GM19239 (cell line): ENCODE results near the gene DAPK1.

Source experiments
- DNase-seq: peaks from one replicate; pipeline ENCODE4 v3.0.0; 2011; ENCODE audit warnings: low spot score; ENCODE audit not compliant: insufficient read length
- FAIRE-seq: peaks from 2 replicates; lab custom pipeline; 2011; peaks lifted over from hg19 to GRCh38; lab: Jason Lieb, UNC

Gene DAPK1

GRCh38 chr9:87674565-87675299 lies 177.1 kb downstream of the DAPK1 start:
- FAIRE-seq, result no peak

GRCh38 chr9:87675906-87676515 lies 178.3 kb downstream of the DAPK1 start:
- no peak for DNase-seq
- FAIRE-seq, result no peak

More at GRCh38 chr9:87674565-87675299, 177.1 kb downstream of the DAPK1 start:
- DNase-seq, result no peak

GRCh38 chr9:87676976-87677775 lies 179.5 kb downstream of the DAPK1 start:
- no peak for DNase-seq
- no peak for FAIRE-seq

- FAIRE-seq, result no peak
- no peak for DNase-seq
Measured at GRCh38 chr9:87677776-87678587, 180.3 kb downstream of the DAPK1 start.

GRCh38 chr9:87678650-87679355 lies 181.1 kb downstream of the DAPK1 start:
- FAIRE-seq, result peak; percentile 64
- peak; percentile 31 for DNase-seq

- no peak for FAIRE-seq
- no peak for DNase-seq
Measured at GRCh38 chr9:87681271-87682061, 183.8 kb downstream of the DAPK1 start.

- FAIRE-seq (no peak), DNase-seq (no peak)
Measured at GRCh38 chr9:87682085-87682484, 184.4 kb downstream of the DAPK1 start.

GRCh38 chr9:87682618-87683017 lies 185.0 kb downstream of the DAPK1 start:
- no peak for DNase-seq

GRCh38 chr9:87683751-87684626 lies 186.3 kb downstream of the DAPK1 start:
- no peak for DNase-seq
- no peak for FAIRE-seq

More at GRCh38 chr9:87682618-87683017, 185.0 kb downstream of the DAPK1 start:
- FAIRE-seq, result no peak

GRCh38 chr9:87684627-87685219 lies 187.1 kb downstream of the DAPK1 start:
- DNase-seq, result no peak

GRCh38 chr9:87685441-87685840 lies 187.8 kb downstream of the DAPK1 start:
- no peak for DNase-seq
- FAIRE-seq, result no peak

More at GRCh38 chr9:87684627-87685219, 187.1 kb downstream of the DAPK1 start:
- FAIRE-seq, result no peak

- no peak for DNase-seq
- no peak for FAIRE-seq
Measured at GRCh38 chr9:87685871-87686519, 188.3 kb downstream of the DAPK1 start.

- FAIRE-seq, result no peak
- DNase-seq, result no peak
Measured at GRCh38 chr9:87686520-87687090, 188.9 kb downstream of the DAPK1 start.

- no peak for DNase-seq
- no peak for FAIRE-seq
Measured at GRCh38 chr9:87687207-87687606, 189.5 kb downstream of the DAPK1 start.

- no peak for DNase-seq
- no peak for FAIRE-seq
Measured at GRCh38 chr9:87694236-87694755, 196.6 kb downstream of the DAPK1 start.

- FAIRE-seq (no peak), DNase-seq (no peak)
Measured at GRCh38 chr9:87695523-87695922, 197.9 kb downstream of the DAPK1 start.
